PC-9 (cell line): Measurements from ENCODE around the gene ITGA3.

ENCODE experiments used
- EZH2 ChIP-seq: fragments of 200-600 bp; sonication (generic); IDR thresholded peaks from 2 replicates; pipeline ENCODE4 v1.8.0; 2017; ENCODE audit warnings: antibody characterized with exemption, low read depth
- TF ChIP-seq, protein P1 (sequence below): fragments of 200-600 bp; sonication (generic); conservative IDR thresholded peaks from 2 replicates; pipeline ENCODE4 v1.6.1; 2017; ENCODE audit warnings: mixed run types, antibody characterized with exemption, mild to moderate bottlenecking, moderate library complexity

GRCh38 chr17:50118076-50118827, 62.3 kb downstream of the ITGA3 start:
- TF ChIP-seq, protein P1, sequence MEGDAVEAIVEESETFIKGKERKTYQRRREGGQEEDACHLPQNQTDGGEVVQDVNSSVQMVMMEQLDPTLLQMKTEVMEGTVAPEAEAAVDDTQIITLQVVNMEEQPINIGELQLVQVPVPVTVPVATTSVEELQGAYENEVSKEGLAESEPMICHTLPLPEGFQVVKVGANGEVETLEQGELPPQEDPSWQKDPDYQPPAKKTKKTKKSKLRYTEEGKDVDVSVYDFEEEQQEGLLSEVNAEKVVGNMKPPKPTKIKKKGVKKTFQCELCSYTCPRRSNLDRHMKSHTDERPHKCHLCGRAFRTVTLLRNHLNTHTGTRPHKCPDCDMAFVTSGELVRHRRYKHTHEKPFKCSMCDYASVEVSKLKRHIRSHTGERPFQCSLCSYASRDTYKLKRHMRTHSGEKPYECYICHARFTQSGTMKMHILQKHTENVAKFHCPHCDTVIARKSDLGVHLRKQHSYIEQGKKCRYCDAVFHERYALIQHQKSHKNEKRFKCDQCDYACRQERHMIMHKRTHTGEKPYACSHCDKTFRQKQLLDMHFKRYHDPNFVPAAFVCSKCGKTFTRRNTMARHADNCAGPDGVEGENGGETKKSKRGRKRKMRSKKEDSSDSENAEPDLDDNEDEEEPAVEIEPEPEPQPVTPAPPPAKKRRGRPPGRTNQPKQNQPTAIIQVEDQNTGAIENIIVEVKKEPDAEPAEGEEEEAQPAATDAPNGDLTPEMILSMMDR, result no peak
- no peak for TF ChIP-seq EZH2
